ENCODE measurements around the gene CIROP.

DNA sequence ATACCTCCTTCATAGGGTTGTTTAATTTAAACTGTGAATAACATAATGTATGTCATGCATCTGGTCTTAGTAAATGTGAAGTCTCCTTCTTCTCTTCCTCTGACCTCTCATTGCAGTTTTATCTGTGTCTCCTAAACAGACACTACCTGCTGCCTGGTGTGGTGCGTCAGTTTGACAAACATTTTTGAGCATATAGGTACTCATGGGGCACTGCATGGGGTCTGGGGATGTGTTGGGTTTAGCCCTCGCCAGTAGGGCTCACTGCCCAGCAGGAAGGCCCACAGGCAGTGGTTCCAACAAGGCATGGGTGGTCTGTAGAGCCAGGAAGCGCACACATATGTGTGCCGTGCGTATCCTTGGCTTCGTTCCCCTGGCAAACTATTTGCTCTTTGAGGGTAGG lies 17.3 kb upstream of the CIROP start:
- TF ChIP-seq, protein P1, sequence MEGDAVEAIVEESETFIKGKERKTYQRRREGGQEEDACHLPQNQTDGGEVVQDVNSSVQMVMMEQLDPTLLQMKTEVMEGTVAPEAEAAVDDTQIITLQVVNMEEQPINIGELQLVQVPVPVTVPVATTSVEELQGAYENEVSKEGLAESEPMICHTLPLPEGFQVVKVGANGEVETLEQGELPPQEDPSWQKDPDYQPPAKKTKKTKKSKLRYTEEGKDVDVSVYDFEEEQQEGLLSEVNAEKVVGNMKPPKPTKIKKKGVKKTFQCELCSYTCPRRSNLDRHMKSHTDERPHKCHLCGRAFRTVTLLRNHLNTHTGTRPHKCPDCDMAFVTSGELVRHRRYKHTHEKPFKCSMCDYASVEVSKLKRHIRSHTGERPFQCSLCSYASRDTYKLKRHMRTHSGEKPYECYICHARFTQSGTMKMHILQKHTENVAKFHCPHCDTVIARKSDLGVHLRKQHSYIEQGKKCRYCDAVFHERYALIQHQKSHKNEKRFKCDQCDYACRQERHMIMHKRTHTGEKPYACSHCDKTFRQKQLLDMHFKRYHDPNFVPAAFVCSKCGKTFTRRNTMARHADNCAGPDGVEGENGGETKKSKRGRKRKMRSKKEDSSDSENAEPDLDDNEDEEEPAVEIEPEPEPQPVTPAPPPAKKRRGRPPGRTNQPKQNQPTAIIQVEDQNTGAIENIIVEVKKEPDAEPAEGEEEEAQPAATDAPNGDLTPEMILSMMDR (IDR thresholded peaks at IDR 0.05; ENCODE audit: insufficient read depth, low read length, poor library complexity, severe bottlenecking): no peak
- TF ChIP-seq EZH2phosphoT487 (conservative IDR thresholded peaks at IDR 0.05; ENCODE audit: low read length): no peak

Measured in SU-DHL-6 (cell line).